NK-92 (cell line): ENCODE results near the gene C10orf67.
"Not testable (repeated sequence)": the region's sequence is repeated elsewhere in the genome, so short reads cannot be mapped to it uniquely, and the experiment has no call there.

Source experiments
- DNase-seq: peaks from one replicate; lab custom pipeline; 2025; ENCODE audit not compliant: unreplicated experiment; lab: John Stamatoyannopoulos, UW

C10orf67 gene

GRCh38 chr10:23362879-23363792 is 18.5 kb upstream of the C10orf67 start:
- no peak for DNase-seq

GRCh38 chr10:23362069-23362830 is 17.7 kb upstream of the C10orf67 start:
- DNase-seq = no peak

- DNase-seq = no peak
Measured at GRCh38 chr10:23361665-23362064, 17.1 kb upstream of the C10orf67 start.

- DNase-seq = no peak
Measured at GRCh38 chr10:23359692-23360380, 15.2 kb upstream of the C10orf67 start.

GRCh38 chr10:23358357-23358756 is 13.8 kb upstream of the C10orf67 start:
- DNase-seq = no peak

- no peak for DNase-seq
Measured at GRCh38 chr10:23354630-23355279, 10.2 kb upstream of the C10orf67 start.

- DNase-seq = no peak
Measured at GRCh38 chr10:23351926-23352519, 7.4 kb upstream of the C10orf67 start.

- not testable (repeated sequence) for DNase-seq
Measured at GRCh38 chr10:23350706-23351105, 6.1 kb upstream of the C10orf67 start.

GRCh38 chr10:23345861-23346260 is 1.3 kb upstream of the C10orf67 start:
- DNase-seq = no peak

GRCh38 chr10:23343591-23344240 is 881 bp downstream of the C10orf67 start:
- DNase-seq = no peak

- DNase-seq = no peak
Measured at GRCh38 chr10:23342213-23342884, 2.2 kb downstream of the C10orf67 start.

- DNase-seq = no peak
Measured at GRCh38 chr10:23341004-23341403, 3.6 kb downstream of the C10orf67 start.

- no peak for DNase-seq
Measured at GRCh38 chr10:23340354-23340753, 4.2 kb downstream of the C10orf67 start.

GRCh38 chr10:23338886-23339285 is 5.7 kb downstream of the C10orf67 start:
- DNase-seq = no peak

GRCh38 chr10:23338155-23338828 is 6.3 kb downstream of the C10orf67 start:
- DNase-seq = no peak

- no peak for DNase-seq
Measured at GRCh38 chr10:23337616-23338015, 7.0 kb downstream of the C10orf67 start.

- DNase-seq = no peak
Measured at GRCh38 chr10:23331567-23332301, 12.9 kb downstream of the C10orf67 start.

- DNase-seq = no peak
Measured at GRCh38 chr10:23330948-23331347, 13.6 kb downstream of the C10orf67 start.
